GM10248 (cell line): ENCODE results near the gene OSBPL1A.
"Not testable (repeated sequence)": the region's sequence is repeated elsewhere in the genome, so short reads cannot be mapped to it uniquely, and the experiment has no call there.

Experiments
- CTCF ChIA-PET: fragments of 300-600 bp; sonication (Branson Sonifier 250); formaldehyde crosslinking; extraction: SDS; loops from one replicate; lab custom pipeline; 2021; ENCODE audit warnings: antibody characterized with exemption; lab: Yijun Ruan, JAX
- POLR2A ChIA-PET: fragments of 350-650 bp; sonication (Branson Sonifier 250); formaldehyde crosslinking; extraction: SDS; loops from one replicate; lab custom pipeline; 2020; ENCODE audit warnings: antibody characterized with exemption; lab: Yijun Ruan, JAX
- DNase-seq: peaks from one replicate; pipeline ENCODE4 v3.0.0; 2012; ENCODE audit errors: extremely low spot score
- CTCF ChIP-seq: IDR thresholded peaks from 2 replicates; pipeline ENCODE4 v1.5.1; 2012; ENCODE audit warnings: mild to moderate bottlenecking, low read depth; ENCODE audit errors: extremely low read depth, missing control alignments, control extremely low read depth

OSBPL1A gene

GRCh38 chr18:24362757-24363156 is 34.9 kb downstream of the OSBPL1A start:
- POLR2A ChIA-PET, result no interaction called here
- DNase-seq, result no peak
- TF ChIP-seq CTCF, result no peak
- CTCF ChIA-PET, result interaction anchor here (1.1 to 5.0 kb wide), 2 partner anchors 126 to 364 kb away, joined by 3 to 63 read pairs; no protein-coding TSS in a partner anchor

GRCh38 chr18:24359787-24360530 is 37.7 kb downstream of the OSBPL1A start:
- POLR2A ChIA-PET, result not testable (repeated sequence)
- CTCF ChIA-PET, result interaction anchor here (0.6 to 5.0 kb wide), 24 partner anchors 10 to 1473 kb away, joined by 3 to 63 read pairs (median 4); no protein-coding TSS in a partner anchor
- DNase-seq, result peak; percentile 56
- TF ChIP-seq CTCF, result peak; percentile 50

GRCh38 chr18:24354278-24354677 is 43.3 kb downstream of the OSBPL1A start:
- DNase-seq, result no peak
- ChIA-PET POLR2A (no interaction called here), CTCF (interaction anchor here (1.0 kb wide), 1 partner anchor 135 kb away, joined by 4 read pairs; no protein-coding TSS in a partner anchor)
- TF ChIP-seq CTCF, result no peak

- no peak for TF ChIP-seq CTCF
- ChIA-PET POLR2A (no interaction called here), CTCF (interaction anchor here (0.7 kb wide), 1 partner anchor 14 kb away, joined by 3 read pairs; no protein-coding TSS in a partner anchor)
- no peak for DNase-seq
Measured at GRCh38 chr18:24346254-24346653, 51.4 kb downstream of the OSBPL1A start.

- no peak for TF ChIP-seq CTCF
- ChIA-PET POLR2A (no interaction called here), CTCF (interaction anchor here (1.1 kb wide), 1 partner anchor 14 kb away, joined by 6 read pairs; no protein-coding TSS in a partner anchor)
- DNase-seq, result no peak
Measured at GRCh38 chr18:24344509-24344908, 53.1 kb downstream of the OSBPL1A start.

GRCh38 chr18:24342347-24342746 is 55.3 kb downstream of the OSBPL1A start:
- POLR2A ChIA-PET, result no interaction called here
- TF ChIP-seq CTCF, result no peak
- no peak for DNase-seq
- CTCF ChIA-PET, result interaction anchor here (1.3 kb wide), 1 partner anchor 17 kb away, joined by 4 read pairs; no protein-coding TSS in a partner anchor
